ENCODE data around the gene PARM1.

GRCh38 chr4:75037252-75037651 is 104.3 kb downstream of the PARM1 start:
- no peak for TF ChIP-seq CTCF (tag by site-specific recombination; IDR thresholded peaks at IDR 0.05)
- TF ChIP-seq YY1 (tag by site-specific recombination; IDR thresholded peaks at IDR 0.05), result no peak
- TF ChIP-seq ZNF639 (tag by site-specific recombination; IDR thresholded peaks at IDR 0.05), result no peak
